Bone marrow (tissue), 2 donors: ENCODE measurements around the gene SQSTM1.

Experiments
- DNase-seq, 2 donors: peaks; one replicate each; lab custom pipeline; 2025; lab: John Stamatoyannopoulos, UW

Gene SQSTM1

DNA sequence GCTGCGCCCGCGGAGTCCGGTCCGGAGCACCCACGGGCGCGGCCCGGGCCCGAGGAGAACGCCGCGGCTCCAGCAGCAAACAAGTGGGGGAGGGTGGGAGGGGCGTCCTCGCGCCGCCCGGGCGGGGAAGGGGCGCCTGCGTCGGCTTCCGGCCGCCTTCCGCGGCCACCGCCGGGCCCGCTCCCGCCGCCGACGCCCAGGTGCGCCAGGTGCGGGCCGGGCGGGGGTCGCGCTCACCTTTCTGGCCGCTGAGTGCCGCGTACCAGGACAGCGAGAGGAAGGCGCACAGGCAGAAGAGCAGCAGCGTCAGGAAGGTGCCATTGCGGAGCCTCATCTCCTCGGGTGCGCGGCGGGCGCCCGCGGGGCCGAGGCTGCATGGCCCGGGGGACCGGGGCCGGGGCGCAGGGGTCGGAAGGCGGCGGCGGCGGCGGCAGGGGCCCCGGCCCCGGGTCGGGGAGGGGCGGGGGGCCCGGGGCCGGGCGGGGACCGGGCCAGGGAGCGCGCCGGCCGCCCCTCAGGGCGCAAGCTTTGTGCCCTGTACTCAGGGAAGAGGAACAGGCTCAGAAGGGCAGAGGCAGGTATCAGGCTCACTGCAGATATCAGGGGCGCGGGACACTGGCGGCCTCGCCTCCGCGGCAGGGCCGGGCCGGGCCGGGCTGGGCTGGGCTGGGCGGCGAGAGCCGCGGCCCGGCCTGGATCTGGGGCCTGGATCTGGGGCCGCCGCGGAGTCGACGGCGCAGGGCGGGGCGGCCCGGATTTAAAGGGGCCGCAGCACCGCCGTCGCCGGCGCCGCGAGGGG, 14.3 kb upstream of the SQSTM1 start, which contains the start of gene MGAT4B:
MGAT4B (minus strand) TSS at position 617 of the 799 bp plus-strand sequence; CDS start at position 334, 283 bp downstream.
- peak in 1 of 2 donors; percentile 57 for DNase-seq

DNA sequence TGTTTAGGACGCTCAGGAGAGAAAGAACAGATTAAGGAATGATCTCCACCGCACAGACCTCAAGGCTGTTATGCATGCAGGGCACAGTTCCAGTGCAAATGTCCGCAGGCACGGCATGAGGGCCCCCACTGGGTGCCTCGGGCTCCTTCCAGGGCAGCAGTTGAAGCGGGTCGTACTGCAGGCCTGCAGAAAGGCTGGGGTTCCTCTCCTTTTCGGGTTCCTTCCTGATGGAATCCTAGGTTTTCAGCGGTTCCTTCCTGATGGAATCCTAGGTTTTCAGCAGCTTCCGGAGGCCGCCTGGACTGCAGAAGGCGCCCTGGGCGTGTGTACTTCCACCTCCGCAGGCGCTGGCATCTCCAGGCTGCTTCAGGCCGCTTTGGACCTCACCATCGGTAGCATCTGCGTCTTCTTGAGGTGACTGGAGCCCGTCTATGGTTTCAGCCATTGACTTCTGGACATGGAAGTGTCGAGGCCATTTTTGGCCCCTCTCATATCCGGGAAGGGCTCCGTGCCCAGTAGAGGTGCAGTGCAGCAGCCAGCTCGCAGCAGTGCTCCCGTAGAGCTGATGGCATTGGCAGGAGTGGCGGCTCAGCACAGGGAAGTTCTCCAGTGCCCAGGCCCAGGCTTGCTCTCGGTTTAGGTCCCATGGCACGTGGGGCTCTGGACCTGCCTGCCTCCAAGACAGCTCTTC, 8.4 kb upstream of the SQSTM1 start:
- DNase-seq = no peak

DNA sequence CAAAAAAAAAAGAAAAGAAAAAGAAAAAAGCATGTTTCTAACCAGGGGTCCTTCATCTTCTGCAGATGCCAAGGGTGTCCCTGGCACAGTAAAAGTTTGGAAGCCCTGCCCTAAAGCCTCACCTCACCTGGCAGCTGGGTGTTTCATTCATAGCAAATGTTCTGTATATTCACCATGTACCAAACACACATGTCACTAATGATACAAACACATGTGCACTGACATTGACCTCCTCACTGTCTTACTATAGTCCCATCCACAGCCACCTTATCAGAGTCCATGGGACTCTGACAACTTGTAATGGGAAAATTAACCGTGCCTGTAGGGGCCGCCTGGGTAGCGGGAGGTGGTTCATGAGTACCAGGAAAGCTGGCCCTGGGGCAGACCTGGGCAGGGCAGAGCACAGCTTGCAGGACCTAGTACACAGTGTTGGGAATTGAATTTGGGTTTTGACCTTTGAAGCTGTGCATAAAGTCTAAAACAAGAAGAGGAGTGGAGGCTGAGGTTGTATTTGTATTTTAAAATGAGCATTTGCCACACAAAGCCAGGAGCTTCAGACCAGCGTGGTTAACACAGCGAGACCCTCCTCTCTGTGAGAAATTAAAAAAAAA, 7.6 kb upstream of the SQSTM1 start:
- DNase-seq = no peak

DNA sequence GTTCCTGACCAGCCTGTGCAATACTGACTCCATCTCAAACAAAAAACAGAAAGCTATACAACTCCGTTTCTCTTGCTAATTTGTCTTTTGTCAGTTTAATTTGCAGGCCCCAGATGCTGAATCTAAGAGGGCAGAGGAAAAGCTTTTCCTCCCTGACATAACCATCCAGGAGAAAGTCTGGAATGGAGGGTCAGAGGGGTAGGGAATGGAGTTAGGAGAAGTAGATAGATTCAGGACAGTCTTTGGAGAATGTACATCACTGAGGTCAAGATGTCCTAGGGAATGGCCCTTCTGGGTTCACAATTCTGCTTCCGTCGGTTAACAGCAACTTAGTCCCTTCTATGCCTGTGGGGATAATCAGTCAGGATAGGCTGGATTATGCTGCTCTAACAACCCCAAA, 6.6 kb upstream of the SQSTM1 start:
- no peak for DNase-seq

DNA sequence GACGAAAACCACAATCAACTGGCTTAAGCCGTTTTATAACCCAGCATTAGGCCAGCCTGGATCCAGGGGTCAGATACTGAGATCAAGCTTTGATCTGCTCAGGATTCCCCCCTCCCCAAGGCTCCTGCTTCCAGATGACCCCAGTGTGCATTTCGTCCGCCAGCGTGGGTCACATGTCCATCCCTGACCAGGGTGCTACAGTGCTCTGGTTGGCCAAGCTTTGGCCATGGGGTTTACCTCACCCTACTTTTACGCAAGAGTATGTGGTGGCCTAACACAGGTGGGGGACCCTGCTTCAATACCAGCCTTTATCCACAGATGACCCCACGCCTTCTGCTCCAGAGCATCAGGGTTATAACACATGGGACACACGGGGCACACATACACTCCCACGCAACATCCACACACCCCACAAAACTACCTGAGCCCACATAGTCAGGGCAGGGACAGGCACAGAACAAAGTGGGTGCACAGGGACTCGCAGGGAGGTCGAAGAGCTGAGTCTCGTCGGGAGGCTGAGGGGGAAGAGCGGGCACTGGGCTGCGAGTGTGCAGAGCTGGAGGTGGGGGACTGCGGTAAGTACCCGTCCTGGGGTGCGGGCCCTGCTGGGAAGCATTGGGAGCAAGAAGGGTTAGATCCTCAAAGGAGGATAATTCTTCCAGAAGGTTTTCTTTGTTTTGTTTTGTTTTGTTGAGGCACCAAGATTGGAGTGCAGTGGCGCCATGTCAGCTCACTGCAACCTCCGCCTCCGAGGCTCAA, 5.0 kb upstream of the SQSTM1 start:
- DNase-seq = no peak

DNA sequence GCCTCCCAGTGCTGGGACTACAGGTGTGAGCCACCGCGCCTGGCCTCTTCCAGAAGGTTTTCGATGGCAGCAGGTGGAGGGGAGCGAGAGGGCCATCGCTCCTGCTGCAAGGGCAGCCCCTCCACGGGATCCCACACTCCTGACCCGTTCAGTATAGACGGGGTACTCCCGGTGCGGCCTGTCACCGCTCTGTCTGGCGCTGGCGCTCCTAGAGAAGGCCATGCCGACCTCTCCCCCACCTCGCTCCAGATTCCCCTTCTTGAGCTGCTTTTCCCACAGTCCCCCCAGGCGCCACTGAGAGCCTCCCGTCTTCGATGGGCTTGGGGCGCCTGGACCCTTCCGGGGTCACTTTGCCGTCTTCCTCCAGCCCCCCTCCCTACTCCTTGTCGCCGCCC, 4.3 kb upstream of the SQSTM1 start:
- DNase-seq = no peak

DNA sequence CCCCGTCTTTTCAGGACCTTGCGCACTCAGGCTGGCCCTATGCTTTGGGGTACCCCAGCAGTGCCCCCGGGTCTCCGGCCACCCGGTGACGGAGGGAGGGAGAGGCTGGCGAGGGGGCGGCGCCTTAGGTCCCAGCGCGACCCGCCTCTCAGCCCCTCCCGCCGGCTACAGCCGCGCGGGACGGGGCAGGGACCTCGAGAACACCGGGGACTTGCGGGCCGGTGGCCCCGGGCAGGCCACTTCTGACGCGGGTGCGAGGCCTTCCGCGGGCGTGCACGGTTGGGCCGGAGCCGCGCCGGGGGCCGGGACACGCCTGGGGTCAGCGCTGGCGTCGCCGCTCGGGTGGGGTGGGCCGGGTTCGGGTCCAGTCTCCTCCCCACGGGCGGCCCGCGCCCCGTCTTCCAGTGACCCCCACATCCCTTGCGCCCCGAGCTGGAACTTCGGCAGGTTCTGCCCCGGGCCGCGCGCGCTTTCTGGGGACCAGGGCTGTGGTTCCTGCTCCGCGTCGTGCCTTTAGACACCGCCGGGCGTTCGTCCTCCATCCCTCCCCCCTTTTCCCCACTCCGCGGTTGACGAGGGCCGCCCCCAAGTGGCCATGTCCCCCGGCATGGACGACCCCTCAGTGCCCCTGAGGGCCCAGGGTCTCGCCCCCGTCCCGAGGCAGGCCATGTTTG, 3.8 kb upstream of the SQSTM1 start:
- DNase-seq = peak in 1 of 2 donors; percentile 13

DNA sequence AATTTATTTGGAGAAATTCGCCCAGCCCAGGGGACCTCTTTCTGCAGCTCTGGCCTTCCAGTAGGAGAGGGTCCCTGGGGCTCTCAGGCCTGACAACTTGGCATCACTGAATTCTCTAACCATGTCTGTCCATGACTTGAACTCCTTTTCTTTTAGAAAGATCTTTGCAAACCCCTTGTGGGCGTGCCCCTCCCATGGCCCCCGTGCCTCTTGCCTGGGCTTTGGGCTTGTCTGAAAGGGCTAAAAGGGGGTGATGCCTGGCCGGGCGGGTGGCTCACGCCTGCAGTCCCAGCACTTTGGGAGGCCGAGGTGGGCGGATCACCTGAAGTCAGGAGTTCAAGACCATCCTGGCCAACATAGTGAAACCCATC, 3.2 kb upstream of the SQSTM1 start:
- no peak for DNase-seq

DNA sequence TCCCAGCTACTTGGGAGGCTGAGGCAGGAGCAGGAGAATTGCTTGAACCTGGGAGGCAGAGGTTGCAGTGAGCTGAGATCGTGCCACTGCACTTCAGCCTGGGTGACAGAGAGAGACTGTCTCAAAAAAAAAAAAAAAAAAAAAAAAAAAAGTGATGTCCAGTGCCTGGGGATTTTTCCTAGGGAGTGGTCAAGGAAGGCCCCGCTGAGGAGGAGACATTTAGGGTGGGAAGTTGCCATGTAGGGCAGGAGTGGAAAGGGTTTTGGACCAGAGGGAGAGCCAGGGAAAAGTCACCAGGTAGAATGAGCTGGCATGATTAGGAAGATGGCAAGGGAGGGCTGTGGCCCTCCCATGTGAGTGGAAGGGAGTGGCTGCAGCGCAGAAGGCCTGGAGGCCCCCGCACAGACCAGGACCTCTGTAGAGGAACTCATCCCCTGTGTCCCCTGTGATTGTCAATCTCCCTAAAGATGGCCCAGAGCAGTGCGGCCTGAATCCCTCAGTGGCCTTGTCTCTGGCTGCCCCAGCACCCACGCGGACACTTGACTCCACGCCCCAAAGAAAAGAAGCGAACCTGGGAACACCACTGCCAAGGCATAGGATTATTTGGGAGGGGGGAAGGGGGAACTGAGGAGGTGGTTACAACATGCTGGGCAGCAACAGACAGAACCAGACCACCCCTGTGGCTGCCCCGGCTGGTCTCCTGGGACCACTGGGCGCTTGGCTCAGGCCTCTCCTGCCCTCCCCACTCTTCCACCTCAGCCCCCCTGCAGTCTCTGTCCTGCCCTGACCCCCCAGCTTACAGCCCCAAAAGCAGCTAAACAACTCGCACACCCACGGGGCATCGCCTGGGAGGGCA, 2.6 kb upstream of the SQSTM1 start:
- no peak for DNase-seq

DNA sequence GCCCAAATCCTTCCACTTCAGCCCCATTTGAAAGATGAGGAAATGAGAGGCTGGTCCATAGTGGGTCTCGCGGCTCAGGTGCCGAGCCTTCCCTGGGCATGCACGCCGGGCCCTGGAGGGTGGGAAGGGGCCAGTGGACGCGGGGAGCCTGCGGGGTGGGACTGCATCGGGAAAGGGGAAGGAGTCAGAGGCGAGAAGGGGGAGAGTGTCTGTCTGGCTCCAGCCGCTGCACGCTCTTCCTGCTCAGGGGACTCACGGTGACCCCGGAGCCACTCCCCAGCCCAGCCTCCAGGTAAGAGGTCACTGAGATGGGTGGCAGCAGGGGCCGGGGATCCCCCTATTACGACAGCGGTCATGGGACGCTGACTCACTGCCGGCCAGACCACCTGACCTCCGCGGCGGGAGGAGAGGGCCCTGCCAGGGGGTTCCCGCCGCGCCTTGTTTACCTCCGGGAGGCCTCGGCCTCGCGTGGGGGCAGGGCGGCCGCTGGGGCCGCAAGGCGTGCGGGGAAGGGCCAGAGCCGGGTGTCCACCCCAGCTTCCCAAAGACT, 1.9 kb upstream of the SQSTM1 start:
- DNase-seq = peak; percentile 90 to 93

DNA sequence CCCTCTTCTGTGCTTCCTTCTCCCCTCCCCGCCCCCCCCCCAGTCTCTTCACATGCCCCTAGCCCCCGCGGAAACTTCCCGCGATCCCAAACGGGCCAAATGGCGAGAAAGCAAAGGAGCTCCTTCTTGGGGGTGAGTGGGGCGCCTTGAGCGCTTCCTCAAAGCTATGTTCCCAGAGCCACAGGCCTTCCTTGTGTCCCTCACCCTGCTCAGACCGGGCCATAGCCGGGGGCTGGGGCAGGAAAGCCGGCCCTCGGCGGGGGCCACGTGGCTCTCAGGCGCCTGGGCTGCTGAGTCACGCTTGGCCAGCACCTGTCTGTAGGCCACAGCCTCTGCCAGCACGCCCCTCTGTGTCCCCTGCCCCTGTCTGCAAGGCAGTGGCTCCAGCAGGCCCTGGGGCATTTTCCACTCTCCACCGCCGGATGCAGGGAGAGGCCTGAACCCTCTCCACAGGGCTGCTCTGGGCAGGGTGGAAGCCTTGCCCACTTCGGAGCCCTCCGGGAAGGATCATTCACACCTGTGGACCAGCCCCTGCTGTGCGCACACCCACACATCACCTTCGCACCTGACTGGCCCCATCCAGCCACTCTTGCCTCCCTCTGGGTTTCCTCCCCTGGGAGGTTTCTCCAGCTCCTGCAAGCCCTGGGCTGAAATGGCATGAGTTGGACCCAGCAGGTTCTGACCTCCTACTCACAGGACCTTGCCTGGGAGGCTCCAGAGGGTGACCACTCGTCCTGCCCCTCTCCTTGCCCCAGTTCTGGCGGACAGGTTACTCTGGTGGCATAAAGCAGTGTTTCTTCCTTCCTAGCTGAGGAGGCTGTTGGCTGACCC, 1.2 kb upstream of the SQSTM1 start:
- peak; percentile 47 to 80 for DNase-seq

DNA sequence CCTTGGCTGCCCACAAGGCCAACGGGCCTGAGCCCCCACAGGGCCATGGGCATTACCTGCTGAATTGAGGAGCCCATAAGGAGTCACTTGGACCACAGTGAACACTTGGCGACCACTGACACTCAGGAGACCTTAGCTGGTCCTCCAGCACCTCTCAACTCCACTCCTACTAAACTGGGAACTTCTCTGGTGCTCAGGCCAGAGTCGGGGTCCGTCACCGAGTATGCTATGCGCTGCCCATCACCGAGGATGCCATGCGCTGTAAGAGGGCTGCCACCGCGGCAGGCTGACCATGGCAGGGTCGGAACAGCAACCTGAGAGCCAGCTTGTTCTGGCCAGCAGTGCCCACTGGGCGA, 600 bp upstream of the SQSTM1 start:
- DNase-seq = no peak

DNA sequence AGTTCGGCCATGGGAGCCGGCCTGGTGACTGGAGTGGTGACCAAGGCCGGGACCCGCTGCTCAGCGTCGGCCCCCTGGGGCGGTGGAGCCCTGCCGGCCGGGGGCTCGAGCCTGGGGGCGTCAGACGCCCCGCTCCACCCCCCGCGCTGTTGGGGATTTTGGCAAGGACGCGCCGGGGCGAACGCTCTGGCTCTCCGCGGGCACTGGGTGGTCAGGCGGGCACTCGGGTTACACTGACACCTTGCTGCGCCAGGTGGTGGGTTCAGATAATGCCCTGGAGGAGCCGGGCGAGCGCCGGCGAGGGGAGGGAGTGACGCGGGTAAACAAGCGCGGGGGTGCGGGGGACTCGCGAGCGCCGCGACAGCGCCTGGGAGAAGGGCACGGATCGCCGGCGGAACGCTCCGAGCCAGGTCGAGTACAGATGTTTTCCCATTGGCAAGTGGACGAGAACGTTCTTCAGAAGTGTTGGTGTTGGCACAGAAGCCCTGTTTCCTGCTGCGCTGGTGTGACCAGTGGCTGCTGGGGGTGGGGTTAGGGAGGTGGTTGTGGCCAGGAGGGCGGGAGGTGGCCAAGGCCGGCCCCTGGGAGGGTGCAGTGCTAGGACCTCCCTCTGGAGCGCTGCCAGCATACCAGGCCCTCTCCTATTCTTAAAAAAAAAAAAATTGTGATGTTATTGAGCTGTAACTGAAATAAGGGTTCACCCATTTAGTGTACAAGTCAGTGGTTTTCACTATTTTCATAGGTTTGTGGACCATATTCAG, 773 bp downstream of the SQSTM1 start:
- peak; percentile 68 to 76 for DNase-seq

DNA sequence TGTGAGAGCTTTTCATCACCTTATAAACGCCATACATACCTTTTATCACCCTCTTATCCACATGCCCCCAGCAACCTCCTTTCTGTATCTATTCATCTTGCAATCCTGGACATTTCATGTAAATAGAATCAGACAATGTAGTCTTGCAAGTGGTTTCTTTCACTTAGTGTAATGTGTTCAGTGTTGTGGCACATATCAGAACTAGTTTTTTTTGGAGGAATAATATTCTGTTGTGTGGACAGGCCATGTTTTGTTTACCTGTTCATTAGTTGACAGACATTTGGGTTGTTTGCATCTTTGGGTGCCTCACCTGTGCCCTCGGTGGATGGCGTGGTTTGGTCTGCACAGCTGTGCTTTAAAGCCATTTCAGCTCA, 1.3 kb downstream of the SQSTM1 start:
- DNase-seq = no peak

DNA sequence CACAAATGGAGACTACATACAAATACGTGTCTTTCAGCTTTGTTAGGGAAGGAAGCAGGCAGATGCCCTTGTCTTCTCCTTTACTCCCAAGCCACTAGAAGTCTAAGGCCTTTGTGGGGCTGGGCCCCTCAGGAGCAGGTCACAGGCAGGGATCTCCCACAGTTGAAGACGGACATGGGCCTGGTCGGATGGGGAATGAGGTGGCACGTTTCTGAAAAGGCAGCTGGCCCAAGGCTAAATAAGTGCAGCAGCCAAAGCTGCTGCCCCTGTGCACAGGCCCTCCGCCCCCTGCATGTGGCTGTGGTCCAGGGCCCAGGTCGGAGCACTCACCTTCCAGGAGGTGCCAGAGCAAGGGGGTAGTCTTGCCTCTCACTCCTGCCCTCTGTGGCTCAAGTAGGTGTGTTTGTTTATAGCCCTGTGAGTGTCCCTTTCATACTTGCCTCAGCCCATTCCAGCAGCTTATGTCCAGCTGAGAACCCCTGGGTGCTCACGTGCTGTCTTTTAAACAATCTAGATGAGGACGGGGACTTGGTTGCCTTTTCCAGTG, 1.8 kb downstream of the SQSTM1 start:
- no peak for DNase-seq

DNA sequence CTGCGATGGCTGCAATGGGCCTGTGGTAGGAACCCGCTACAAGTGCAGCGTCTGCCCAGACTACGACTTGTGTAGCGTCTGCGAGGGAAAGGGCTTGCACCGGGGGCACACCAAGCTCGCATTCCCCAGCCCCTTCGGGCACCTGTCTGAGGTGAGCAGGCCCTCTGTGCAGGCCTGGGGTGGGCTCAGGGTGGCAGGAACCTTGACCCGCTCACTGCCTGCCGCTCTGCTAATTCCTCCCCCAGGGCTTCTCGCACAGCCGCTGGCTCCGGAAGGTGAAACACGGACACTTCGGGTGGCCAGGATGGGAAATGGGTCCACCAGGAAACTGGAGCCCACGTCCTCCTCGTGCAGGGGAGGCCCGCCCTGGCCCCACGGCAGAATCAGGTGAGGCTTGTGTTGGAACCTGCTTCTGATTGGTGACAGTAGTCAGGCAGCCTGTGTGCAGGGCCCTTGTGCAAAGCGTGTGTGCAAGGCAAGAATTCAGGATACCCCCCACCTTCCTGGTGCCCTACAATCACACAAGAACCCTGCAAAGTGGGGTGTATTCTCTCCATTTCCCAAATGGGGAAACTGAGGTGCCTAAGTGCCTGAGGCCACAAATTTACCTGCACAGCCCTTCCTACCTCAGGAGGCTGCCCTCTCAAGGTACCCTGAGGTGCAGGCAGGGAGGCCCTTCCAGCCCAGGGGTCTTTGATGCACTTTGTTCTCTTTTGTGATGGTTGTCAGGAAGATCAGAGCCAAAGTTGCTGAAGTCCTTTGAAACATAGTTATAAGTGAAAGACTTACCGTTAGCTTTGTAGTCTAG, 3.4 kb downstream of the SQSTM1 start:
- no peak for DNase-seq

DNA sequence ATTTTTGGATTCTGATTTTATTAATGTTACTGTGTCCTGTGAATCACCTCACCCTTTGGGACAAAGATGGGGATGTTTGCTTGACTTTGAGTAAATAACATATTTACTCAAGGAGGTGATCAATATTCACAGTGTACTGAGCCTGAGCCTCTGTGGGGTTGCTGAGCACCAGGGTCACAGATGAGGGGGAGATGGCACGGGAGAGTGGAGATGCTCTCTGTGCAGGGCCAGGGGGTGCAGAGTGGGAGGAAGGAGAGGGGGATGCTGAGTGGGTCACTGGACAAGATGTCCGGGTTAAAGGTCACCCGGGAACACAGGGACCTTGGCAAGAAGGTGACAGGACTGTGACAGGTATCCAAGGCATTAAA, 4.0 kb downstream of the SQSTM1 start:
- DNase-seq = no peak

DNA sequence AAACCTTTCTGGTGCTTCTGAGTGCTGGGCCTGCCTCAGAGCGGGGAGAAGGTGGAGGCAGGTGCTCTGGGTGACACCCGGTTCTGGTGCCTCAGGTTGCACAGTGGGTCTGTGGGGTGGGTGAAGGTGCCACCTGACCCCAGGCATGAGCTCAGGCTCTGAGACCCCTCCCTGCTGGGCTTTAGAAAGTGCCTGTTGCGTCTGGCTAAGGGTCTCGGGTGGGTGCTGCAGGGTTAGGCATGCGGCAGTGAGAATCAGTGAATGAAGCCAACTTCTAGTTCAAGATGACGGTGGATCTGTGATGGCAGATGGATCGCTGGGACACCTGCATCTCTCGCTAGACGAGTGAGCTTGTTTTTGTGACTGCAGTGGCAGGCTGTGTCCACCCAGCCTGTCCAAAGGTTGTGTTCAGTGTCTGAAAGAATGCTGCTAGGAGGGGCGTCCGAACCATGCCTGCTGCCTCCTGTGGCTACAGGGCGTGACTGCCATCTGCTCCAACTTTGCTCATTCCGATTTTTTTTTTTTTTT, 5.0 kb downstream of the SQSTM1 start:
- DNase-seq = no peak
